Esophagus (tissue), 2 donors: ENCODE measurements around the gene NEO1. TPM values are rescaled to one million over a fixed set of nuclear protein-coding genes. Genes with fewer than 3 reads are reported as not detected.

Experiments used
- H3K27ac ChIP-seq, 2 donors: one replicate each; pipeline ENCODE4 v1.5.1; 2013; ENCODE audit warnings: low read depth in 2 of 2, mild to moderate bottlenecking in 2 of 2, inconsistent platforms in 1 of 2, low read length in 1 of 2, moderate library complexity in 1 of 2
- H3K27me3 ChIP-seq, 2 donors: one replicate each; pipeline ENCODE4 v1.6.1; 2013; ENCODE audit warnings: low read length in 2 of 2, control low read depth in 1 of 2, mild to moderate bottlenecking in 1 of 2; ENCODE audit not compliant: insufficient read depth in 2 of 2, control insufficient read depth in 1 of 2
- H3K36me3 ChIP-seq, 2 donors: one replicate each; pipeline ENCODE4 v1.6.1; 2013; ENCODE audit warnings: low read length in 1 of 2; ENCODE audit not compliant: control insufficient read depth in 2 of 2, insufficient read depth in 2 of 2
- H3K4me1 ChIP-seq, 2 donors: one replicate each; pipeline ENCODE4 v1.6.1; 2013; ENCODE audit warnings: low read length in 1 of 2; ENCODE audit not compliant: control insufficient read depth in 2 of 2, insufficient read depth in 2 of 2
- H3K4me3 ChIP-seq, 2 donors: one replicate each; pipeline ENCODE4 v1.5.1; 2013; ENCODE audit warnings: low read length in 2 of 2, mild to moderate bottlenecking in 2 of 2, low read depth in 1 of 2, moderate library complexity in 1 of 2
- H3K9me3 ChIP-seq, 2 donors: one replicate each; pipeline ENCODE4 v1.6.1; 2013; ENCODE audit warnings: mild to moderate bottlenecking in 2 of 2, low read depth in 1 of 2, low read length in 1 of 2, moderate library complexity in 1 of 2; ENCODE audit not compliant: control insufficient read depth in 2 of 2, insufficient read depth in 1 of 2
- WGBS, 2 donors: extraction: QIAGEN DNeasy Blood & Tissue Kit; methylation state at CpG; one replicate each; pipeline ENCODE4 v1.1.7; 2013; 5-methylcytosine and 5-hydroxymethylcytosine counted together
- polyA plus RNA-seq, 2 donors: library from polyadenylated mRNA; stranded (reverse); fragments of 200-250 nt; gene quantifications; one replicate each; pipeline ENCODE4 v1.2.3, GENCODE V29; 2013
- donor health status: healthy with polysubstance abuse.
- donor health status: Bipolar disorder and iron deficiency.

NEO1 gene
- polyA plus RNA-seq, 2 donors: 5.7 to 7.3 TPM

GRCh38 chr15:73087098-73087497 lies 34.8 kb downstream of the NEO1 start:
- Histone ChIP-seq H3K9me3 (no peaks in the 10 kb centered on the region), H3K27ac (no peak overlapping the region), H3K36me3 (no peaks in the 10 kb centered on the region)

GRCh38 chr15:73105064-73105463 lies 52.8 kb downstream of the NEO1 start:
- no peak overlapping the region for H3K27ac ChIP-seq

More at GRCh38 chr15:73087098-73087497, 34.8 kb downstream of the NEO1 start:
- Histone ChIP-seq H3K4me1 (no peaks in the 10 kb centered on the region), H3K4me3 (no peak overlapping the region), H3K27me3 (no peaks in the 10 kb centered on the region)

GRCh38 chr15:73108676-73109075 lies 56.4 kb downstream of the NEO1 start:
- Histone ChIP-seq H3K4me1 (no peaks in the 10 kb centered on the region), H3K36me3 (no peaks in the 10 kb centered on the region), H3K9me3 (no peaks in the 10 kb centered on the region), H3K27me3 (no peaks in the 10 kb centered on the region), H3K27ac (no peak overlapping the region), H3K4me3 (no peak overlapping the region)
- 75 to 82% methylated on average over 4 of the region's 4 CpGs for WGBS, 2 donors

More at GRCh38 chr15:73105064-73105463, 52.8 kb downstream of the NEO1 start:
- H3K27me3 ChIP-seq: no peaks in the 10 kb centered on the region
- no peaks in the 10 kb centered on the region for H3K9me3 ChIP-seq
- no peaks in the 10 kb centered on the region for H3K4me1 ChIP-seq
- 83 to 90% methylated on average over 3 of the region's 3 CpGs for WGBS, 2 donors
- H3K36me3 ChIP-seq: no peaks in the 10 kb centered on the region
- H3K4me3 ChIP-seq: no peak overlapping the region

GRCh38 chr15:73109765-73110164 lies 57.5 kb downstream of the NEO1 start:
- no peak overlapping the region for H3K27ac ChIP-seq
- no peaks in the 10 kb centered on the region for H3K36me3 ChIP-seq
- no peaks in the 10 kb centered on the region for H3K9me3 ChIP-seq
- H3K27me3 ChIP-seq: no peaks in the 10 kb centered on the region
- H3K4me3 ChIP-seq: no peak overlapping the region
- WGBS, 2 donors: 73 to 94% methylated on average over 3 of the region's 3 CpGs
- no peaks in the 10 kb centered on the region for H3K4me1 ChIP-seq

GRCh38 chr15:73110201-73110600 lies 57.9 kb downstream of the NEO1 start:
- no peaks in the 10 kb centered on the region for H3K4me1 ChIP-seq

GRCh38 chr15:73114064-73114463 lies 61.8 kb downstream of the NEO1 start:
- 87 to 89% methylated on average over 7 of the region's 7 CpGs for WGBS, 2 donors
- H3K36me3 ChIP-seq: no peaks in the 10 kb centered on the region
- no peak overlapping the region for H3K27ac ChIP-seq
- no peaks in the 10 kb centered on the region for H3K27me3 ChIP-seq
- no peak overlapping the region for H3K4me3 ChIP-seq
- H3K4me1 ChIP-seq: no peaks in the 10 kb centered on the region
- no peaks in the 10 kb centered on the region for H3K9me3 ChIP-seq

More at GRCh38 chr15:73110201-73110600, 57.9 kb downstream of the NEO1 start:
- no peaks in the 10 kb centered on the region for H3K27me3 ChIP-seq
- H3K4me3 ChIP-seq: no peak overlapping the region
- H3K27ac ChIP-seq: no peak overlapping the region
- H3K36me3 ChIP-seq: no peaks in the 10 kb centered on the region
- no peaks in the 10 kb centered on the region for H3K9me3 ChIP-seq
- 71 to 90% methylated on average over 1 of the region's 1 CpG for WGBS, 2 donors

GRCh38 chr15:73116164-73116563 lies 63.9 kb downstream of the NEO1 start:
- Histone ChIP-seq H3K27ac (no peak overlapping the region), H3K4me1 (no peaks in the 10 kb centered on the region), H3K36me3 (no peaks in the 10 kb centered on the region), H3K4me3 (no peak overlapping the region), H3K9me3 (no peaks in the 10 kb centered on the region), H3K27me3 (no peaks in the 10 kb centered on the region)
- WGBS, 2 donors: 81 to 94% methylated on average over 2 of the region's 2 CpGs

- H3K9me3 ChIP-seq: no peaks in the 10 kb centered on the region
- WGBS, 2 donors: 88 to 89% methylated on average over 3 of the region's 3 CpGs
- no peaks in the 10 kb centered on the region for H3K36me3 ChIP-seq
- no peak overlapping the region for H3K4me3 ChIP-seq
- no peaks in the 10 kb centered on the region for H3K27me3 ChIP-seq
- no peak overlapping the region for H3K27ac ChIP-seq
- no peaks in the 10 kb centered on the region for H3K4me1 ChIP-seq
These were observed 65.8 kb downstream of the NEO1 start for GRCh38 chr15:73118055-73118454.

- H3K4me1 ChIP-seq: no peaks in the 10 kb centered on the region
- no peak overlapping the region for H3K4me3 ChIP-seq
- H3K9me3 ChIP-seq: no peaks in the 10 kb centered on the region
- no peak overlapping the region for H3K27ac ChIP-seq
- 93% methylated on average over 6 of the region's 6 CpGs for WGBS, 2 donors
- H3K36me3 ChIP-seq: no peaks in the 10 kb centered on the region
- H3K27me3 ChIP-seq: no peaks in the 10 kb centered on the region
These were observed 67.2 kb downstream of the NEO1 start for GRCh38 chr15:73119478-73119877.

- Histone ChIP-seq H3K27ac (no peak overlapping the region), H3K36me3 (no peaks in the 10 kb centered on the region), H3K4me1 (no peaks in the 10 kb centered on the region), H3K27me3 (no peaks in the 10 kb centered on the region), H3K4me3 (no peak overlapping the region), H3K9me3 (no peaks in the 10 kb centered on the region)
These were observed 68.0 kb downstream of the NEO1 start for GRCh38 chr15:73120269-73120668.
